ENCODE data around the gene PTPRM. TPM values are rescaled to one million over a fixed set of nuclear protein-coding genes. Genes with fewer than 3 reads are reported as not detected.

Gene PTPRM
- polyA plus RNA-seq, 1 of the 3 experiments (the other 2 are of a cell fraction): 16.0 TPM

- H3K4me3 ChIP-seq (ENCODE audit: low read depth in 2 of 2, low read length in 1 of 2): no peak overlapping the region
- no peak overlapping the region for H2AFZ ChIP-seq (ENCODE audit: low read depth)
- no peak overlapping the region for H3K27ac ChIP-seq (ENCODE audit: low read depth in 2 of 2, low read length in 1 of 2)
- H3K36me3 ChIP-seq (replicated peaks in 1 of 2; ENCODE audit: control insufficient read depth in 1 of 2, insufficient read depth in 2 of 2, low read length in 1 of 2): no peaks in the 10 kb centered on the region
- no peak for DNase-seq
- H3K9me3 ChIP-seq: no peaks in the 10 kb centered on the region
- no peak overlapping the region for H3K4me2 ChIP-seq
- H3F3A ChIP-seq (replicated peaks; ENCODE audit: insufficient read depth): no peaks in the 10 kb centered on the region
- CTCF ChIA-PET: no interaction called here
- TF ChIP-seq SMC3 (IDR thresholded peaks at IDR 0.05; ENCODE audit: low read depth, low read length) (no peak), IRF3 (IDR thresholded peaks at IDR 0.05; ENCODE audit: low read depth, low read length) (no peak), FOXJ3 (CRISPR knock-in tag; IDR thresholded peaks at IDR 0.05) (no peak), RCOR1 (IDR thresholded peaks at IDR 0.05; ENCODE audit: low read length) (no peak), FOXM1 (IDR thresholded peaks at IDR 0.05; ENCODE audit: low read depth) (no peak), POLR2AphosphoS5 (IDR thresholded peaks at IDR 0.05; ENCODE audit: low read depth, low read length) (no peak), ELF1 (IDR thresholded peaks at IDR 0.05) (no peak), ZBTB33 (IDR thresholded peaks at IDR 0.05; ENCODE audit: borderline replicate concordance, low read depth) (no peak)
- no peaks in the 10 kb centered on the region for H3K9me2 ChIP-seq
- POLR2A ChIA-PET: no interaction called here
- no peaks in the 10 kb centered on the region for H3K27me3 ChIP-seq (ENCODE audit: insufficient read depth)
- H3K4me1 ChIP-seq (ENCODE audit: control insufficient read depth in 1 of 2, insufficient read depth in 2 of 2, low read depth in 1 of 2, low read length in 1 of 2): peaks cover 0 to 5% of the 10 kb centered on the region in 2 experiments; a peak in 1 of 4 replicates
- no peaks in the 10 kb centered on the region for H3K79me2 ChIP-seq (ENCODE audit: insufficient read depth)
- no peak overlapping the region for H3K9ac ChIP-seq
- WGBS (ENCODE audit: low lambda C conversion rate): 73% methylated on average over 10 of the region's 13 CpGs
- H4K20me1 ChIP-seq (ENCODE audit: insufficient read depth): no peaks in the 10 kb centered on the region
Measured at GRCh38 chr18:7600528-7601245, 33.6 kb downstream of the PTPRM start.

GRCh38 chr18:7601246-7601615 lies 34.1 kb downstream of the PTPRM start:
- no peak overlapping the region for H3K9ac ChIP-seq
- H3K36me3 ChIP-seq (replicated peaks in 1 of 2; ENCODE audit: control insufficient read depth in 1 of 2, insufficient read depth in 2 of 2, low read length in 1 of 2): no peaks in the 10 kb centered on the region
- H4K20me1 ChIP-seq (ENCODE audit: insufficient read depth): no peaks in the 10 kb centered on the region
- ChIA-PET POLR2A (no interaction called here), CTCF (interaction anchor here (2.0 kb wide), 1 partner anchor 9 kb away, joined by 6 read pairs; no protein-coding TSS in a partner anchor)
- no peaks in the 10 kb centered on the region for H3F3A ChIP-seq (replicated peaks; ENCODE audit: insufficient read depth)
- peaks cover 0 to 5% of the 10 kb centered on the region in 2 experiments; a peak in 1 of 4 replicates for H3K4me1 ChIP-seq (ENCODE audit: control insufficient read depth in 1 of 2, insufficient read depth in 2 of 2, low read depth in 1 of 2, low read length in 1 of 2)
- H3K4me2 ChIP-seq: no peak overlapping the region
- no peaks in the 10 kb centered on the region for H3K27me3 ChIP-seq (ENCODE audit: insufficient read depth)
- H2AFZ ChIP-seq (ENCODE audit: low read depth): no peak overlapping the region
- no peak for DNase-seq
- H3K9me2 ChIP-seq: no peaks in the 10 kb centered on the region
- no peaks in the 10 kb centered on the region for H3K9me3 ChIP-seq
- no peak overlapping the region for H3K27ac ChIP-seq (ENCODE audit: low read depth in 2 of 2, low read length in 1 of 2)
- 39% methylated on average over 6 of the region's 6 CpGs for WGBS (ENCODE audit: low lambda C conversion rate)
- no peak overlapping the region for H3K4me3 ChIP-seq (ENCODE audit: low read depth in 2 of 2, low read length in 1 of 2)
- no peaks in the 10 kb centered on the region for H3K79me2 ChIP-seq (ENCODE audit: insufficient read depth)
- TF ChIP-seq SMC3 (IDR thresholded peaks at IDR 0.05; ENCODE audit: low read depth, low read length): no peak
- no peak for TF ChIP-seq NRF1 (IDR thresholded peaks at IDR 0.05; ENCODE audit: low read depth, low read length)
- TF ChIP-seq REST (IDR thresholded peaks at IDR 0.05; ENCODE audit: low read depth, low read length): no peak
- no peak for TF ChIP-seq RCOR1 (IDR thresholded peaks at IDR 0.05; ENCODE audit: low read length)
- no peak for TF ChIP-seq MEF2A (IDR thresholded peaks at IDR 0.05; ENCODE audit: borderline replicate concordance, low read depth)
- TF ChIP-seq FOSL2 (IDR thresholded peaks at IDR 0.05; ENCODE audit: borderline replicate concordance, low read depth): no peak
- no peak for TF ChIP-seq GABPA (IDR thresholded peaks at IDR 0.05; ENCODE audit: low read depth)
- TF ChIP-seq ZBTB33 (IDR thresholded peaks at IDR 0.05; ENCODE audit: borderline replicate concordance, low read depth): no peak
- TF ChIP-seq EZH2phosphoT487 (IDR thresholded peaks at IDR 0.05; ENCODE audit: borderline replicate concordance, low read depth): no peak
- TF ChIP-seq ELF1 (IDR thresholded peaks at IDR 0.05): no peak
- no peak for TF ChIP-seq IRF3 (IDR thresholded peaks at IDR 0.05; ENCODE audit: low read depth, low read length)
- TF ChIP-seq CHD2 (IDR thresholded peaks at IDR 0.05; ENCODE audit: low read length, partially characterized antibody): no peak
